HepG2 (cell line): Measurements from ENCODE around the gene TRPM5. TPM values are rescaled to one million over a fixed set of nuclear protein-coding genes. Genes with fewer than 3 reads are reported as not detected.

Source experiments
- ARNT2 ChIP-seq: sonication (generic); formaldehyde crosslinking; IDR thresholded peaks from 2 replicates; pipeline ENCODE4 v1.8.0; 2022; ENCODE audit warnings: mild to moderate bottlenecking, low read depth, missing genetic modification reagents, moderate library complexity
- IKZF4 ChIP-seq: sonication (generic); formaldehyde crosslinking; IDR thresholded peaks from 2 replicates; pipeline ENCODE4 v1.5.1; 2020; ENCODE audit warnings: borderline replicate concordance, mild to moderate bottlenecking, low read depth, missing genetic modification reagents; ENCODE audit errors: not compliant biosample characterization
- ONECUT2 ChIP-seq: sonication (generic); formaldehyde crosslinking; IDR thresholded peaks from 2 replicates; pipeline ENCODE4 v1.4.0; 2020; ENCODE audit warnings: missing genetic modification reagents
- SNAPC2 ChIP-seq: sonication (generic); formaldehyde crosslinking; IDR thresholded peaks from 2 replicates; pipeline ENCODE4 v1.8.1; 2022; ENCODE audit warnings: mild to moderate bottlenecking, missing genetic modification reagents
- XRCC5 ChIP-seq: fragments of 200-400 bp; formaldehyde crosslinking; optimal IDR thresholded peaks from 2 replicates; pipeline ENCODE3; 2017; ENCODE audit warnings: mild to moderate bottlenecking, low read length
- ZMYM4 ChIP-seq: sonication (generic); formaldehyde crosslinking; IDR thresholded peaks from 2 replicates; pipeline ENCODE4 v1.8.1; 2023; ENCODE audit warnings: mild to moderate bottlenecking, missing genetic modification reagents
- ZNF30 ChIP-seq: sonication (generic); formaldehyde crosslinking; IDR thresholded peaks from 2 replicates; pipeline ENCODE4 v1.5.0; 2020; ENCODE audit warnings: mild to moderate bottlenecking, missing genetic modification reagents
- ZNF317 ChIP-seq: sonication (generic); formaldehyde crosslinking; IDR thresholded peaks from 2 replicates; pipeline ENCODE4 v1.5.0; 2020; ENCODE audit warnings: mild to moderate bottlenecking, missing genetic modification reagents
- ZNF337 ChIP-seq: sonication (generic); formaldehyde crosslinking; IDR thresholded peaks from 2 replicates; pipeline ENCODE4 v1.5.1; 2020; ENCODE audit warnings: missing genetic modification reagents, low read depth, mild to moderate bottlenecking, borderline replicate concordance
- ZNF484 ChIP-seq: sonication (generic); formaldehyde crosslinking; IDR thresholded peaks from 2 replicates; pipeline ENCODE4 v1.5.1; 2020; ENCODE audit warnings: mild to moderate bottlenecking, low read depth, missing genetic modification reagents, borderline replicate concordance
- ZNF619 ChIP-seq: sonication (generic); formaldehyde crosslinking; IDR thresholded peaks from 2 replicates; pipeline ENCODE4 v1.4.0; 2020; ENCODE audit warnings: mild to moderate bottlenecking, missing genetic modification reagents
- ZNF879 ChIP-seq: sonication (generic); formaldehyde crosslinking; IDR thresholded peaks from 2 replicates; pipeline ENCODE4 v1.8.1; 2023; ENCODE audit warnings: missing genetic modification reagents
- polyA plus RNA-seq, 8 experiments: library from polyadenylated mRNA; depleted of rRNA in 3 of 8; stranded (reverse) in 7 of 8; unstranded in 1 of 8; fragments of >200 nt; fragmentation: Illumina TruSeq in 4 of 8; extraction: Trizol in 4 of 8; gene quantifications; 2 replicates each; pipeline versions ENCODE4 v1.2.1 to v1.2.3, GENCODE V29; 2011 to 2016; ENCODE audit warnings: low read depth in 4 of 8, missing spikeins in 1 of 8, mixed read lengths in 1 of 8; ENCODE audit not compliant: insufficient read depth in 1 of 8
- total RNA-seq, 5 experiments: library from RNA; depleted of rRNA; stranded (reverse); fragments of >200 nt; fragmentation: Illumina TruSeq; extraction: Trizol; gene quantifications; 2 replicates each; pipeline ENCODE4 v1.2.3, GENCODE V29; 2016; ENCODE audit warnings: low read depth in 1 of 5
- TF ChIP-seq, protein P1 (sequence below): sonication (generic); formaldehyde crosslinking; IDR thresholded peaks from 2 replicates; pipeline ENCODE4 v1.4.0; 2020; ENCODE audit warnings: low read depth, mild to moderate bottlenecking, missing genetic modification reagents
- TF ChIP-seq, protein P2 (sequence below): sonication (generic); formaldehyde crosslinking; IDR thresholded peaks from 2 replicates; pipeline ENCODE4 v1.5.0; 2020; ENCODE audit warnings: missing genetic modification reagents, mild to moderate bottlenecking, borderline replicate concordance
- TF ChIP-seq, protein P3 (sequence below): sonication (generic); formaldehyde crosslinking; IDR thresholded peaks from 2 replicates; pipeline ENCODE4 v1.5.1; 2020; ENCODE audit warnings: missing genetic modification reagents, mild to moderate bottlenecking, borderline replicate concordance
- TF ChIP-seq, protein P4 (sequence below): sonication (generic); formaldehyde crosslinking; IDR thresholded peaks from 2 replicates; pipeline ENCODE4 v1.4.0; 2020; ENCODE audit warnings: mild to moderate bottlenecking, missing genetic modification reagents
- TF ChIP-seq, protein P5 (sequence below), 2 experiments: sonication (generic) in 1 of 2; formaldehyde crosslinking in 1 of 2; IDR thresholded peaks; 2 replicates each; pipeline versions ENCODE4 v1.5.1 to v1.6.1; 2011 to 2020; ENCODE audit warnings: borderline replicate concordance in 1 of 2, low read depth in 1 of 2, low read length in 1 of 2, mild to moderate bottlenecking in 1 of 2, missing genetic modification reagents in 1 of 2, moderate library complexity in 1 of 2

TRPM5 gene
- total and polyA plus RNA-seq, 2 of the 13 experiments (the other 11 are each of a cell fraction or from before 2014, with no cell fraction given): 0.12 TPM; not detected in 1

DNA sequence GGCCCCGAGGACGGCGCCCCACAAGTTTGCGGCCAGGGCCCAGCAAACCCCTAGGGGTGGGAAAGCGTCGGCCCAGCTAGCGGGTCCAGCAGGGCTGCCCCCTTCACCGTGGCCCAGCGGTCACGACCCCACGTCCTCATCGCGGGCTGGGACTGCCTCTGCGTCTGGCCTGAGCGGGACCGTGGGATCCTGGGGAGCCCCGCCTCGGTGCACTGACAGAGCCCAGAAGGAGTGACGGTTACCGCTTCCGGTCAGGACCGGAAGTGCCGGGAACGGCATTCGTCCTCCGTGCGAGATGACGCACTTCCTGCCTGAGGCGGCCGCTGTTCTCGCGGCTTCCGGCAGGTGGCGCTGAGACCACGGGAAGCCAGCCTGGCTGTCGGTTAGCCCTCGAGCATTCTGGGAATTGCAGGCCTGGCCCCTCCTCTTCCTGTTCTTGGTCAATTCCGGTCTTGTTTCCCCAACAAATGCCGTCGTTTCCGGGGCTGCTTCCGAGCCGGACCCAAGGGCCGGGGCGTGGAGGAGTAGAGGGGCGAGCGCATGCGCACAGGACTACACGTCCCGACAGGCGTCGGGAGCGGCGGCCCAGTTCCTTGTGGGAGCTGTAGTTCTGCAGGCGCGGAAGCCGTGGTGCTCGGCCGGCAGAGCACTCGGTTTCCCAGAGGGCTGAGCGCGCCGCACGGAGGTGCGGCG is 44.1 kb downstream of the TRPM5 start, which contains the start of gene TSSC4 (continued):
- TF ChIP-seq, protein P1, sequence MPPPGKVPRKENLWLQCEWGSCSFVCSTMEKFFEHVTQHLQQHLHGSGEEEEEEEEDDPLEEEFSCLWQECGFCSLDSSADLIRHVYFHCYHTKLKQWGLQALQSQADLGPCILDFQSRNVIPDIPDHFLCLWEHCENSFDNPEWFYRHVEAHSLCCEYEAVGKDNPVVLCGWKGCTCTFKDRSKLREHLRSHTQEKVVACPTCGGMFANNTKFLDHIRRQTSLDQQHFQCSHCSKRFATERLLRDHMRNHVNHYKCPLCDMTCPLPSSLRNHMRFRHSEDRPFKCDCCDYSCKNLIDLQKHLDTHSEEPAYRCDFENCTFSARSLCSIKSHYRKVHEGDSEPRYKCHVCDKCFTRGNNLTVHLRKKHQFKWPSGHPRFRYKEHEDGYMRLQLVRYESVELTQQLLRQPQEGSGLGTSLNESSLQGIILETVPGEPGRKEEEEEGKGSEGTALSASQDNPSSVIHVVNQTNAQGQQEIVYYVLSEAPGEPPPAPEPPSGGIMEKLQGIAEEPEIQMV (CRISPR knock-in tag): peak; percentile 97; the same call in 1 of the 2 replicates
- TF ChIP-seq ZNF619: peak; percentile 92
- TF ChIP-seq ONECUT2 (CRISPR knock-in tag): no peak
- TF ChIP-seq XRCC5: peak; percentile 98
- no peak for TF ChIP-seq IKZF4 (CRISPR knock-in tag)
- peak; percentile 90 for TF ChIP-seq ZMYM4 (CRISPR knock-in tag)
- peak; percentile 69 for TF ChIP-seq ZNF317
- 0 out of 2 replicates have a peak, but pooled peaks have one; percentile 27 for TF ChIP-seq SNAPC2 (CRISPR knock-in tag)
- TF ChIP-seq, protein P2, sequence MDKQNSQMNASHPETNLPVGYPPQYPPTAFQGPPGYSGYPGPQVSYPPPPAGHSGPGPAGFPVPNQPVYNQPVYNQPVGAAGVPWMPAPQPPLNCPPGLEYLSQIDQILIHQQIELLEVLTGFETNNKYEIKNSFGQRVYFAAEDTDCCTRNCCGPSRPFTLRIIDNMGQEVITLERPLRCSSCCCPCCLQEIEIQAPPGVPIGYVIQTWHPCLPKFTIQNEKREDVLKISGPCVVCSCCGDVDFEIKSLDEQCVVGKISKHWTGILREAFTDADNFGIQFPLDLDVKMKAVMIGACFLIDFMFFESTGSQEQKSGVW (CRISPR knock-in tag): no peak
- peak; percentile 86; the same call in 1 of the 2 replicates for TF ChIP-seq ZNF30
- no peak for TF ChIP-seq ZNF484
- TF ChIP-seq, protein P3, sequence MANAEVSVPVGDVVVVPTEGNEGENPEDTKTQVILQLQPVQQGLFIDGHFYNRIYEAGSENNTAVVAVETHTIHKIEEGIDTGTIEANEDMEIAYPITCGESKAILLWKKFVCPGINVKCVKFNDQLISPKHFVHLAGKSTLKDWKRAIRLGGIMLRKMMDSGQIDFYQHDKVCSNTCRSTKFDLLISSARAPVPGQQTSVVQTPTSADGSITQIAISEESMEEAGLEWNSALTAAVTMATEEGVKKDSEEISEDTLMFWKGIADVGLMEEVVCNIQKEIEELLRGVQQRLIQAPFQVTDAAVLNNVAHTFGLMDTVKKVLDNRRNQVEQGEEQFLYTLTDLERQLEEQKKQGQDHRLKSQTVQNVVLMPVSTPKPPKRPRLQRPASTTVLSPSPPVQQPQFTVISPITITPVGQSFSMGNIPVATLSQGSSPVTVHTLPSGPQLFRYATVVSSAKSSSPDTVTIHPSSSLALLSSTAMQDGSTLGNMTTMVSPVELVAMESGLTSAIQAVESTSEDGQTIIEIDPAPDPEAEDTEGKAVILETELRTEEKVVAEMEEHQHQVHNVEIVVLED (CRISPR knock-in tag): peak; percentile 98
- no peak for TF ChIP-seq ZNF337 (CRISPR knock-in tag)
- TF ChIP-seq, protein P4, sequence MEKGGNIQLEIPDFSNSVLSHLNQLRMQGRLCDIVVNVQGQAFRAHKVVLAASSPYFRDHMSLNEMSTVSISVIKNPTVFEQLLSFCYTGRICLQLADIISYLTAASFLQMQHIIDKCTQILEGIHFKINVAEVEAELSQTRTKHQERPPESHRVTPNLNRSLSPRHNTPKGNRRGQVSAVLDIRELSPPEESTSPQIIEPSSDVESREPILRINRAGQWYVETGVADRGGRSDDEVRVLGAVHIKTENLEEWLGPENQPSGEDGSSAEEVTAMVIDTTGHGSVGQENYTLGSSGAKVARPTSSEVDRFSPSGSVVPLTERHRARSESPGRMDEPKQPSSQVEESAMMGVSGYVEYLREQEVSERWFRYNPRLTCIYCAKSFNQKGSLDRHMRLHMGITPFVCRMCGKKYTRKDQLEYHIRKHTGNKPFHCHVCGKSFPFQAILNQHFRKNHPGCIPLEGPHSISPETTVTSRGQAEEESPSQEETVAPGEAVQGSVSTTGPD (CRISPR knock-in tag): no peak
- TF ChIP-seq ARNT2: 0 out of 2 replicates have a peak, but pooled peaks have one; percentile 41
- TF ChIP-seq, protein P5, sequence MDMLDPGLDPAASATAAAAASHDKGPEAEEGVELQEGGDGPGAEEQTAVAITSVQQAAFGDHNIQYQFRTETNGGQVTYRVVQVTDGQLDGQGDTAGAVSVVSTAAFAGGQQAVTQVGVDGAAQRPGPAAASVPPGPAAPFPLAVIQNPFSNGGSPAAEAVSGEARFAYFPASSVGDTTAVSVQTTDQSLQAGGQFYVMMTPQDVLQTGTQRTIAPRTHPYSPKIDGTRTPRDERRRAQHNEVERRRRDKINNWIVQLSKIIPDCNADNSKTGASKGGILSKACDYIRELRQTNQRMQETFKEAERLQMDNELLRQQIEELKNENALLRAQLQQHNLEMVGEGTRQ (IDR thresholded peaks at IDR 0.05; ENCODE audit: low read depth, low read length): no peak
- TF ChIP-seq, protein P5 (CRISPR knock-in tag; IDR thresholded peaks at IDR 0.05; ENCODE audit: borderline replicate concordance): no peak; the same call in 1 of the 2 replicates
- no peak; the same call in 1 of the 2 replicates for TF ChIP-seq ZNF879 (CRISPR knock-in tag)
